Spleen (tissue), 11 donors: ENCODE measurements around the gene RING1. TPM values are rescaled to one million over a fixed set of nuclear protein-coding genes. Genes with fewer than 3 reads are reported as not detected.
A peak's percentile ranks its signal among the peaks of the same experiment; 100 is the strongest.

Experiments used
- DNase-seq: peaks from one replicate; pipeline ENCODE4 v3.0.0-alpha.2; 2020
- H3K27ac ChIP-seq, 8 donors: fragments of 200-600 bp; sonication (generic) in 7 of 8; 1 replicate in 4 of 8; 2 replicates in 4 of 8; pipeline versions ENCODE4 v1.5.0 to v1.8.0; 2016 to 2021; ENCODE audit warnings: inconsistent platforms in 4 of 8, mild to moderate bottlenecking in 4 of 8, moderate library complexity in 1 of 8
- H3K27me3 ChIP-seq, 7 donors: fragments of 200-600 bp; sonication (generic) in 6 of 7; replicated peaks in 1 of 7; 1 replicate in 4 of 7; 2 replicates in 3 of 7; pipeline versions ENCODE4 v1.5.0 to v1.8.0; 2016 to 2021; ENCODE audit warnings: inconsistent platforms in 3 of 7, mild to moderate bottlenecking in 1 of 7
- H3K36me3 ChIP-seq, 6 donors: fragments of 200-600 bp; sonication (generic) in 5 of 6; 1 replicate in 4 of 6; 2 replicates in 2 of 6; pipeline versions ENCODE4 v1.5.0 to v1.8.0; 2016 to 2021; ENCODE audit warnings: inconsistent platforms in 2 of 6
- H3K4me1 ChIP-seq, 6 donors: fragments of 200-600 bp; sonication (generic) in 5 of 6; 1 replicate in 3 of 6; 2 replicates in 3 of 6; pipeline versions ENCODE4 v1.5.0 to v1.8.0; 2016 to 2021; ENCODE audit warnings: inconsistent platforms in 3 of 6
- H3K4me3 ChIP-seq, 8 donors: fragments of 200-600 bp; sonication (generic) in 7 of 8; 1 replicate in 4 of 8; 2 replicates in 4 of 8; pipeline versions ENCODE4 v1.5.0 to v1.8.0; 2016 to 2021; ENCODE audit warnings: inconsistent platforms in 4 of 8, mild to moderate bottlenecking in 4 of 8, moderate library complexity in 2 of 8
- H3K9me3 ChIP-seq, 8 donors: fragments of 200-600 bp; sonication (generic) in 7 of 8; 1 replicate in 4 of 8; 2 replicates in 4 of 8; pipeline versions ENCODE4 v1.5.0 to v1.8.0; 2016 to 2021; ENCODE audit warnings: inconsistent platforms in 4 of 8
- CTCF ChIP-seq, 11 experiments: fragments of 200-600 bp in 7 of 11; fragments of 450-650 bp in 4 of 11; sonication (generic) in 4 of 11; IDR thresholded peaks in 8 of 11; conservative IDR thresholded peaks in 3 of 11; 1 replicate in 7 of 11; 2 replicates in 4 of 11; pipeline versions ENCODE4 v1.4.0 to v1.8.0; 2016 to 2021; ENCODE audit warnings: antibody characterized with exemption in 11 of 11, inconsistent platforms in 4 of 11, mild to moderate bottlenecking in 1 of 11
- POLR2A ChIP-seq, 3 donors: fragments of 450-650 bp; IDR thresholded peaks; one replicate each; pipeline ENCODE4 v1.5.1; 2017; ENCODE audit warnings: antibody characterized with exemption in 3 of 3, mild to moderate bottlenecking in 1 of 3
- POLR2AphosphoS5 ChIP-seq, 3 donors: sonication (generic); formaldehyde crosslinking; IDR thresholded peaks; one replicate each; pipeline ENCODE4 v1.5.1; 2017; ENCODE audit warnings: antibody characterized with exemption in 3 of 3
- WGBS, 5 donors: extraction: QIAGEN DNeasy Blood & Tissue Kit in 3 of 5; methylation state at CpG; one replicate each; pipeline versions ENCODE4 v1.1.5 to v1.1.7; 2013 to 2018; 5-methylcytosine and 5-hydroxymethylcytosine counted together
- intact Hi-C: fragments of 100-400 bp; cut with DNase I; formaldehyde crosslinking; loops from one replicate; pipeline ENCODE4 v1.15.0; 2023; ENCODE audit warnings: low total_unique reads
- polyA plus RNA-seq, 3 donors: library from polyadenylated mRNA; stranded (reverse); fragments of 200-250 nt; gene quantifications; one replicate each; pipeline ENCODE4 v1.2.1, GENCODE V29; 2013
- total RNA-seq, 7 donors: library from RNA; depleted of rRNA in 3 of 7; stranded (reverse); fragments of >200 nt in 3 of 7; fragmentation: NEBNext Ultra II Directional in 4 of 7; extraction: Animal tissue kit (Norgen Biotek cat#: 25700) in 4 of 7; gene quantifications; one replicate each; pipeline versions ENCODE4 v1.1.0 to v1.2.1, GENCODE V29; 2016 to 2021
- donor health status: healthy with polysubstance abuse.
- donor health status: DM: no; HTN: no; CAD: no; lungs with moderate emphysema.
- donor health status: DM: no; HTN: no; CAD: no.
- donor health status: Bipolar disorder and iron deficiency.
- donor health status: healthy.
- donor health status: DM: no; HTN: no; CAD: no.
- donor health status: DM: yes; HTN: yes; CAD: no.

RING1 gene
- total and polyA plus RNA-seq, 10 donors: 13.4 to 42.3 (median 31.0) TPM

GRCh38 chr6:33213166-33213988, 5.1 kb downstream of the RING1 start:
- DNase-seq: peak; percentile 79

GRCh38 chr6:33213989-33214335, 5.7 kb downstream of the RING1 start:
- intact Hi-C loops: no loop called here
- Histone ChIP-seq H3K36me3 (peaks cover 0 to 34% (median 21%) of the 10 kb centered on the region in 6 donors), H3K9me3 (no peaks in the 10 kb centered on the region), H3K27ac (no peak overlapping the region), H3K27me3 (peaks cover 0 to 32% (median 8%) of the 10 kb centered on the region in 7 donors), H3K4me1 (peaks cover 9 to 41% (median 24%) of the 10 kb centered on the region in 6 donors), H3K4me3 (peak overlapping the region in 2 of 8 donors; percentile 43 to 64)
- TF ChIP-seq POLR2A (IDR thresholded peaks at IDR 0.05): no peak
- TF ChIP-seq CTCF (IDR thresholded peaks at IDR 0.05 in 8 of 11, conservative IDR thresholded peaks at IDR 0.05 in 3 of 11): no peak
- no peak for TF ChIP-seq POLR2AphosphoS5 (IDR thresholded peaks at IDR 0.05)
- DNase-seq: no peak
- WGBS, 5 donors: 12 to 24% (median 21%) methylated on average over 9 of the region's 9 CpGs

More at GRCh38 chr6:33213166-33213988, 5.1 kb downstream of the RING1 start:
- peaks cover 0 to 34% (median 21%) of the 10 kb centered on the region in 6 donors for H3K36me3 ChIP-seq
- peak overlapping the region in 1 of 8 donors; percentile 5 for H3K27ac ChIP-seq
- peaks cover 12 to 46% (median 28%) of the 10 kb centered on the region in 6 donors for H3K4me1 ChIP-seq
- 0 to 2% (median 1%) methylated on average over 41 to 43 of the region's 43 CpGs for WGBS, 5 donors
- H3K4me3 ChIP-seq: peak overlapping the region; percentile 20 to 64 (median 34)
- intact Hi-C loops: no loop called here
- peaks cover 0 to 31% (median 8%) of the 10 kb centered on the region in 7 donors for H3K27me3 ChIP-seq
- H3K9me3 ChIP-seq: no peaks in the 10 kb centered on the region
- peak; percentile 8 to 79 (median 71) for TF ChIP-seq POLR2AphosphoS5 (IDR thresholded peaks at IDR 0.05)
- TF ChIP-seq POLR2A (IDR thresholded peaks at IDR 0.05): no peak

- H3K36me3 ChIP-seq: peaks cover 0 to 21% (median 13%) of the 10 kb centered on the region in 6 donors
- intact Hi-C loops: no loop called here
- DNase-seq: no peak
- peak in 1 of 3 donors; percentile 31 for TF ChIP-seq POLR2AphosphoS5 (IDR thresholded peaks at IDR 0.05)
- TF ChIP-seq CTCF (IDR thresholded peaks at IDR 0.05 in 8 of 11, conservative IDR thresholded peaks at IDR 0.05 in 3 of 11): no peak
- TF ChIP-seq POLR2A (IDR thresholded peaks at IDR 0.05): no peak
- no peak overlapping the region for H3K4me3 ChIP-seq
- peaks cover 0 to 48% (median 8%) of the 10 kb centered on the region in 7 donors for H3K27me3 ChIP-seq
- H3K27ac ChIP-seq: no peak overlapping the region
- H3K9me3 ChIP-seq: no peaks in the 10 kb centered on the region
- peaks cover 7 to 29% (median 16%) of the 10 kb centered on the region in 6 donors for H3K4me1 ChIP-seq
- 77 to 84% (median 81%) methylated on average over 7 to 9 of the region's 9 CpGs for WGBS, 5 donors
Observed at GRCh38 chr6:33215271-33216116, 7.2 kb downstream of the RING1 start.

- 70 to 85% (median 81%) methylated on average over 4 of the region's 4 CpGs; no CpG with 5 or more reads in 1 of the 5 donors for WGBS, 5 donors
- Histone ChIP-seq H3K27me3 (peaks cover 0 to 54% (median 11%) of the 10 kb centered on the region in 7 donors), H3K4me3 (no peak overlapping the region), H3K4me1 (peaks cover 7 to 29% (median 16%) of the 10 kb centered on the region in 6 donors), H3K36me3 (peaks cover 0 to 14% (median 7%) of the 10 kb centered on the region in 6 donors), H3K27ac (no peak overlapping the region), H3K9me3 (no peaks in the 10 kb centered on the region)
- intact Hi-C loops: no loop called here
- TF ChIP-seq POLR2AphosphoS5 (IDR thresholded peaks at IDR 0.05): no peak
- TF ChIP-seq CTCF (IDR thresholded peaks at IDR 0.05 in 8 of 11, conservative IDR thresholded peaks at IDR 0.05 in 3 of 11): no peak
- TF ChIP-seq POLR2A (IDR thresholded peaks at IDR 0.05): no peak
- no peak for DNase-seq
Observed at GRCh38 chr6:33216117-33216649, 7.9 kb downstream of the RING1 start.
